Renal pelvis (tissue), 4 donors: Measurements from ENCODE around the gene FOXS1. TPM values are rescaled to one million over a fixed set of nuclear protein-coding genes. Genes with fewer than 3 reads are reported as not detected.
A peak's percentile ranks its signal among the peaks of the same experiment; 100 is the strongest.
"Not testable (repeated sequence)": the region's sequence is repeated elsewhere in the genome, so short reads cannot be mapped to it uniquely, and the experiment has no call there.

Source experiments
- DNase-seq: peaks from one replicate; pipeline ENCODE4 v3.0.0-alpha.2; 2013
- polyA plus RNA-seq, 3 donors: library from polyadenylated mRNA; unstranded; fragments of 120-200 nt; gene quantifications; one replicate each; pipeline ENCODE4 v1.2.1, GENCODE V29; 2013; ENCODE audit not compliant: insufficient read length in 3 of 3

Gene FOXS1
- polyA plus RNA-seq, 3 donors: 7.6 to 9.2 (median 8.0) TPM

DNA sequence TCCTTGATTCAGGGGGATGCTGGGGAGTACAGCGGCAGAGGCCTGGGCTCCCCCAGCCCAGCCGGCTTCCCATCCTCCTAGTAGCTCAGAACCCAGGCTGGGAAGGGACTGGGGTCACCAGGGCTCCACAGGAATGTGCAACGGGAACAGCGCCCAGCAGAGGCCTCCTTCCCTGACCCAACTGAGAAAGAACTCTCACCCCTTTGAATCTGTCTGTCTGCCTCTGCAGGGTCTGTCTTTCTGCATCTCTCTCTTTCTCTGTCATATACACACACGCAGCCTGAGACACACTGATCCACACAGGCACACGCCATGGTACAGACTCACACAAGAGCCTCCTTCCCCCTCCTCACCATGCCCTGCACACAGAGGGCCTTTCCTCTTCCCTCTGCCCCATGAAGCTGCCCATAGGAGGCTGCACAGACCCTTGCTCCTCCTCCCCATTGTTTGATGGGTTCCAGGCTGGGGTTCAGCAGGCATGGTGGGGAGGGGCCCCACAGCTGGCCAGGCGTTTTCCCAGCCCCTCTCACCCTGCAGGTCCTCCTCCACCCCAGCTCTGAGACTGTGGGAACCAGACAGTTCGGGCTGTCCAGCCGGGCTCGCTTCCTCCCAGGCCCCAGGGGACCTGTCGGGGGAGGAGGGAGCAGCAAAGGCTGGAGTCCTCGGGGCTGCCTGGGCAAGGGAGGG lies 2.8 kb downstream of the FOXS1 start:
- peak; percentile 80 for DNase-seq

DNA sequence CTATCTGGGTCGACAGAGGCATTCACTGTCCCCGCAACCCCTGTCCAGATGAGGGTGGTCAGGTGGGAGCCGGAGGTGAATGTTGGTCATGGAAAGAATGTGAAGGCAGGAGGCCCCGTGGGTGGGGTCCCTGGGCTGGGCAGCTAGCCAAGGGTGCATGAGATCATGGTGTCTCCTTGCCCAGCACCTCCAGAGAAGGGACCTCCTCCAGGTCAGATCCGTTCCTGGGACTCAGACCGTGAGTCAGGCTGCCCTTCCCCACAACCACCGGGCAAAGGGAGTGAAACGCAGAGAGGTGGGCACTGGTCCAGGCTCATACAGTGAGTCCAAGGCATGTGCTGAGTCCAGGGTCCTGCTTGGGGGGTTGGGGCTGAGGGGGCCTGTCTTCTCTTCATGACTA lies 3.5 kb downstream of the FOXS1 start:
- DNase-seq: no peak

DNA sequence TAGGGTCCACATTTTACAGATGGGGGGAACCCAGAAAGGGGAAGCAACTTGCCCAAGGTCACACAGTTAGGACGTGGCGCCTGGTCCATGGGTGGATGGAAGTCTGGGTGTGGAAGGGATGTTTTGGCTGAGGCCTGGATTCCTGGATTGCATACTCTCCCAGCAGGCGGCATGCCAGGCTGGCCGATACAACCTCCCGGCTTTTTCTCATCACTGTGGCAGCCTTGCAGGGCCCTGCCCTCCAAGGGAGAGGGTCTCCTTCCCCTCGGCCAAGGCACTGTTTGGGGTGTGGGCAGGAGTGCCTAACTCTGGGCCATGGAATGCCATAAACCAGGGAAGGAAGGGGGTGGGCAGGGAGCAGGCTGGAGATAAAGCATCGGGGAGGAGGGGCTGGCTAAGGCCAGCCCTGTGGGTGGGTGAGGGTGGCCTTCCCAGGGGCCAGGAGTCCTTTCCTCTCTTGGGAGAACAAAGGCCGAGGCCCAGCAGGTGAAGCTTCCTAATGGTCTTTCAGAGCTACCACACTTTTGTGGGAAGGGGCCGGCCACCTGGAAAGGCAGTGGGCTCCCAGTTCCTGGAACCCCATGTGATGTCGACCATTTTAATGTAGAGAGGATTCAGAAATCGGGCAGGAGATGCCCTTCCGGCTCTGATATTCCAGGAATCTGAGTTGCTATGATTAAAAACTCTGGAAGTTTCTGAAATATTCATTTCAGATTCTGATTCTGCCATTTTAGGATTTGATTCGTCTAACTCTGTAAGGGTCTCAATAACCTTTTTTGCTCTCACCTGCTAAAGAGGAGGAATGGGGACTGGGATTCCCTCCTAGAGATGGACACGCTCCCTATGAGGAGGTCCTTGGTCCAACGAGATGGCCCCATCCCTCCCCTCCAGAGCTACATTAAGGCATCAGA lies 4.2 kb downstream of the FOXS1 start:
- no peak for DNase-seq

DNA sequence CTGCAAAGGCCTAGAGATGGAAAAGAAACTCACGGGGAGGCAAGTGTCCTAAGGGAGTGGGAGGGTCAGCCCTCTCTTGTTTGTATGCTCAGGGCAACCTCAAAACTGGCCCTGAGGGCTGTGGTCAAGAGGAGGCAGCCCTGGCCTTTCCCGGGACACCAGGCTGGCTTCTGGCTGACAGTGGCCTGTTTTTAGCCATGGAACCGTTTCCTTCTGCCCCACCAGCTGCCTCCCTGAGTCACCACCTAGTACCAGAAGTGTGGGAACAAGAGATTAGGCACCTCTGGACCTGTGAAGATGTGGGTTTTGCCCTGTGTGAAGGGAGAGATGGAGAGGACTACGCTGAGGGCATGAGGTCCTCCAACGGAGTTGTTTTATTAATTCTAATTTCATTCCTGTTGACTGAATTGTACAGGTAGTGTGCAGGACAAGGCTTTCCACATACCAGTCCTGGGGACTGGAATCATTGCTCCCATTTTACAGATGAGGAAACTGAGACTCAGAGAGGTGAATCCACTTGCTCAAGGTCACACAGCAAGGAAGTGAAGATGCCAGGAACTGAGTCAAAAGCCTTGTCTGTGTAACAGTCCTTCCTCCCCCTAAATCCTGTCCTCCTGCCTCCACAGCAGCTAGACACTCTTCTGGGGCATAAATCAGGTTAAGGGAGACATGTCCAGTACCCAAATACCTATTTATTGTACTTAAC lies 5.5 kb downstream of the FOXS1 start:
- no peak for DNase-seq

DNA sequence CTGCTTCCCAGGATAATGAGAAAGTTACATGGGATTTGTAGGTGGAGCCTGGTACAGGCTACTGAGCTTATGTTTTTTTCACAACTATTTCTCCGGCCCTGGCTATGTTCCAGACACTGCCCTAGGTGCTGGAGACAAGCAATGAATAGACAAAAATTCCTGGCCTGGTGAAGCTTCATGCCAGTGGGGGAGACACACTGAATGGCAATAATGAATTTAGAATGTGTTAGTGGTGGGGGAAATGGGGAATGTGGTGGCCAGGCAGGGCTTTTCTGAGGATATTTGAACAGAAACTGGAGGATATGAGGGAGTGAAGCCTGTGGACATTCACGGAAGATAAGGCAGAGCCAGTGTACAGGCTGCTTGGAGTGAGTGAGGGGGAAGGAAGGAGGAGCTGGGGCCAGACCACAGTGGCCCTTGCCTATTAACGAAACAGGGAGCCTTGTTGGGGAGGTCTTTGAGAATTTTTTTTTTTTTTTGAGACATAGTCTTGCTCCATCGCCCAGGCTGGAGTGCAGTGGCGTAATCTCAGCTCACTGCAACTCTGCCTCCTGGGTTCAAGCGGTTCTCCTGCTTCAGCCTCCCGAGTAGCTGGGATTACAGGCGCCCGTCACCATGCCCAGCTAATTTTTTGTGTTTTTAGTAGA lies 6.6 kb downstream of the FOXS1 start:
- no peak for DNase-seq

DNA sequence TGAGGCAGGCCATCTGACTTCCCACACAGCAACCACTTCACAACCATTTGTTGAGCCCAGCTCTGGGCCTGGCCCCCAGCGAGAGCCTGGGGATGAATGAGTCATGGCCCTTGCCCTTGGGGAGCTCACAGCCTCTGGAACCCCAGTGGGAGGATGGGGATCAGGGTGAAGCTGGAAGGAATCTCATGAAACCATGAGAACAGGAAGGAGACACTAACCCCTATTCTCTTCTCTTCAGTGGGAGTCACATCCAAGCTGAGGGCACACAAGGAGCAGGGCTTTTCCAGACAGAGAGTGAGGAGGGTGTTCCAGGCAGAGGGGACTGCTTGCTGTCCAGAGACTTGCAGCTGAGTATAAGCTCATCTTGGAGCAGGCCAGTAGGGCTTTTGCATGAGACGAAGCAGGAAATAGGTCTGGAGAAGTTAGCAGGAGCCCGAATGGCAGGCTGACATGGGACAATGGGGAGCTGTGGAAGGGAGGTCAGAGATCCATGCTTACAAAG lies 7.5 kb downstream of the FOXS1 start:
- DNase-seq: no peak

DNA sequence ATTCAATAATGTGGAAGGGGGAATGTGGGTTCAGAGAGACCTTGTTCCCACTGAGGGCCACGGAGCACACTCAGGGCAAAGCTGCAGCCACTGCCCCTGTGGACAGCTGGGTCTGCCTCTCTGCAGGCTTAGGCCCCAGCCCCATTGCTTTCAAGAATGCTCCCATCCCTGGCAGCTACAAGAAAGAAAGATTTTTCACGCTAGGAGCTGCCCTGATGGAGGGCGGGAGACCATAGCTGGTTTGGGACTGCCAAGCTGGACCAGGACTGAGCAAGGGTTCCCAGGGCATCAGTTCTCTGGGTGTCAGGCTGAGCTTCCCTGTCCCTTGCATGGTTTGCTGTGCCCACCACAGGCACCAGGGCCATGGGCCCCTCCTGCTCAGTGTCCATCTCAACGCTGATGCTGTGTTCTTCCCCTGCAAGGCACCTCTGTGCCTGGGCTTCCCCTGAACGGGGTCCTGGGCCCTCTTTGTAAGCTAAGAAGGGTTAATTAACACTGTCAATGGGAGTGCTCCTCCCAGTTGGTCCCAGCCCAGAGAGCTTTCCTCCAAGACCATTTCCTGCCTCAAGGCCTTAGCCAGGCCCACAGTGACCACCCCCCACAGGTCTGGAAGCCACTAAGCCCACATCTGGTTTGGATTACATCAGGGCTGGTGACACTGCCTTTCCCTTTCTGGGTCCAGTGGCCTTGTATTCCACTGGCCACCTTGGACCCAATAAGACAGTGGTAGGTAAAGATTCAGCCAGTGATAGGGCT lies 8.4 kb downstream of the FOXS1 start:
- DNase-seq: no peak

DNA sequence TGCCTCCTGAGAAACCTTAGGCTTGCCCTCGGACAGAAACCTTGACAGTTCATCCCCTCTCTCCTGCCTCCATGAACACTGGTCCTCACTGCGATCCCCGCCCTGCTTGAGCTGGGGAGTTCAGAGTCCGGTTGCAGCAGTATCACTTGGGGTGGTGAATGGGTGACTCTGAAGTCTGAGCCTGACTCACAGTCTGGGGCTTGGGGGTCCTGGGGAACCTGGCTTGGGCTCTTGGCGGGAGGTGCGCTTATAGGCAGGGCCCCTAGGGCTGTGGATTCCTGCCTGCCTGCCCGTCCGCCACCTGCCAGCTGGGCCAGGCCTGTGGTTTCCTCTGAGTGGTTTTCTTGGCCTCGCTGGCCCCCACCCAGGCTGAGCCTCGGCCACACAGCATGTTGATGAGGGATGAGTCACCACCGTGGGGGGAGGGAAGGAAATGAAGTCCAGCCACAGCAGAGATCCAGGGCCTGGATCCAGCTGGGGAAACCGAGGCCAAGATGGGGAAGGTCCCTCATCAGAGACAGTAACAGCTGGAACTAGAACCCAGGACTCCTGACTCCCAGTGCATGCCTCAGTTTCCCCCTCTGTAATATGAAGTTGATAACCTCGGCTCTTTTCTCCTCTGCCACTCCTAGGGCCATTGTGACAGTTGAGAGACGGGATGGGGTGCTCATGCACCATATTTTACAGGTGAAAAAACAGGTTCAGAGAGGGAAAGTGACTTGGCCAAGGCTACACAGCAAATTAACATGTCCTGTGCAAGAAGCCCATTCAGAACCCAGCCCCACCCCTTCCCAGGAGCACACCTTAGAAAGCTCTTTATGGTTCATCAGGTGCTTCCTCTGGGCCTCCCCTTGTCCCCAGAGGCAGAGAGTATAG lies 9.2 kb downstream of the FOXS1 start:
- DNase-seq: no peak

DNA sequence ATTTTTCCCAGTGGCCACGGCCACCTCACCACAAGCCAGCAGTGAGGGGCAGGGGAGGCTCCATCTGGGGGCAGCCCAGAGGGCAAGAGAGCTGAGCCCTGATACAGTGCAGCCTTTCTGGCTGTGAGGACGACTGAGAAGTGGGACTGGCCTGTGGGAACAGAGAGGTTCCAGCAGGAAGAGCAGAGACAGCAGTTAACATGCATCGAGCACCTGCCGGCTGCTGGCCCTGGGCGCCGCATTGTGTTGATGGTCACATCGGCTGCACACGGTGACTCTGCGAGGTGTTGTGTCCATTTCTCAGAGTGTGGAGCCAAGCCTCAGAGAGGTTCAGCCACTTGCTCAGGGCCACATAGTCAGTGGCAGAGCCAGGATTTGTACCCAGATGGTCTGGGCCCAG lies 9.8 kb downstream of the FOXS1 start:
- no peak for DNase-seq

DNA sequence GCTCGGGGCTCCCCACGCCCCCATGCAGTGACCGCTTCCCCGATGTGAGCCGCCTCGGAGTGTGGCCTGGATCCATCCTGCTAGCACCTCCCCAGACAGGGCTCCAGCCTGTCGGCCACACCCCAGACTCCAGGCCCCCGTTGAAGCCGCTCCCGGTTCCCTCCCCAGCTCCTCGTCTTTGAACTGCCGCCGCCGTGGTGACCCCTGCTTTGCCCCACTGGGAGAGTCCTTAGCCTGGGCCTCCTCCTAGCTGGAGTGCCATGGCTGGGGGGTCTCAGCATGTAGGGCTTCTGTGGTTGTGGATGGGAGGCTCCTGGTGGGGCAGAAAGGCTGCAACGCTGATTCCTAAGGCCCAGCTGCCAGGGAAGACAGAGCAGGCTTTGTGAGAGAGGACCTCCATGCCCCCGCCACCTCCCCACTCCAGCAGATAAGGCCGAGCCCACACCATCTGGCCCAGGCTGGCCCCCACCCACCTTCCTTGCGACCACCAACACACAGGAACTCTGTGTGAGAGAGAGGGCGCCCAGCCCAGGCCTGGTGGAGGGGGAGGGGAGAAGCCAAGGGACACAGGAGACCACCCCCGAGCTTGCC lies 11.4 kb downstream of the FOXS1 start:
- DNase-seq: no peak

DNA sequence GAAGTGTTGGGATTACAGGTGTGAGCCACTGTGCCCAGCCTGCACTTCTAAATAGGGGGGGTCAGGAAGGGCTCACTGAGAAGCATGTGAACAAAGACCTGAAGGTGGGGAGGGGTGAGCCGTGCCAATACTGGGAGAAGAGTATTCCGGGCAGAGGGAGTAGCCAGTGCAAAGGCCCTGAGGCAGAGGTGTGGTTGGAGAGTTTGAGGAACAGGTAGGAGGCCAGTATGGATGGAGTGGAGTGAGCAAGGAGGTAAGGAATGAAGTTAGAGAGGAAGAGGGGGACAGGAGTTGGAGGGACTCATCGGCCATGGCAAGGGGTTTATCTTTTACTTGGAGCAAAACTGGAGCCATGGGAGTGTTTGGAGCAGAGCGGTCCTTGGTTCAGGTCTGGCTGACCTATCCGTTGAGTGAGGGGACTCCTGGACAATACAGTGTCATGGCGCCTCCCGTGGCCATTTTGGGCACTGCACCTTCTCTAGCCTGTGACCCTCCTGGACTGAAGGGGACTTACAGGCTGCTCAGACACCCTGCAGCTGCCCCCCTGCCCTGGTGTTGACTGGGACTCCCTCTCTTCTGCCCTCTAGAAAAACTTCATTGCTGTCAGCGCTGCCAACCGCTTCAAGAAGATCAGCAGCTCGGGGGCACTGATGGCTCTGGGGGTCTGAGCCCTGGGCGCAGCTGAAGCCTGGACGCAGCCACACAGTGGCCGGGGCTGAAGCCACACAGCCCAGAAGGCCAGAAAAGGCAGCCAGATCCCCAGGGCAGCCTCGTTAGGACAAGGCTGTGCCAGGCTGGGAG lies 12.1 kb downstream of the FOXS1 start:
- peak; percentile 56 for DNase-seq

DNA sequence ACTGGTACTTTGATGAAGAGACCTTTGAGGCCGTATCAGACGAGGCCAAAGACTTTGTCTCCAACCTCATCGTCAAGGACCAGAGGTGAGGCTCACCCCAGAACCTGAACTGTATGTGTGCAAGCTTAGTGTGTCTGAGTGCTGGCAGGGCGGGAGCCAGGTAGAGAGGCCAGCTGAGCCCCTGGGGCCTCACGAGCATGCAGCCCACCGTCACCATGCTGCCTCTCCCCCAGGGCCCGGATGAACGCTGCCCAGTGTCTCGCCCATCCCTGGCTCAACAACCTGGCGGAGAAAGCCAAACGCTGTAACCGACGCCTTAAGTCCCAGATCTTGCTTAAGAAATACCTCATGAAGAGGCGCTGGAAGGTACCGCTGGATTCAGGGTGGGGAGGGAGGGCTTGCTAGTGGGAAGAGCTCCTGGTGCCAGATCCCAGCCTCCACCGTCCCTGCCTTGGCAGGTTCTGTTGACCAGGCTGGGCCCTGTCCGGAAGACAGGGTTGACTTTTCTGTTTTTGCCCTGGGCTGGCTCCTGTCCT lies 13.6 kb downstream of the FOXS1 start:
- no peak for DNase-seq

DNA sequence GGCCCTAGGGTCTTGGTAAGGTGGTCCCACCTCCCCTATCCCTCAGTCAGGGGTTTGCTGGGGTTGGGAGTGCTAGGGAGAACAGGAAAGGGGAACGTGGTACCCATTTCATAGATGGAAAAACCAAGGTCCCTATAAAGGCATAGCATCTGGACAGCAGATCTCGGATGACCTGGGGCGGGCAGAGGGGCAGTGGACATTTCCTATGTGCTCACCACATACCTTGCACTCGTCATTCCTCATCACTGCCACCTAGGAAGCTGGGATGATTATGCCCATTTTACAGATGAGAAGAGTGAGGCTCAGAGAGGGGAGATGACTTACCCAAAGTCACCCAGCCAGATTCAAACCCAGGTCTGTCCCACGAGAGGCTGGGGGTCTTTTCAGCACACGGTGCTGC lies 14.2 kb downstream of the FOXS1 start:
- no peak for DNase-seq

DNA sequence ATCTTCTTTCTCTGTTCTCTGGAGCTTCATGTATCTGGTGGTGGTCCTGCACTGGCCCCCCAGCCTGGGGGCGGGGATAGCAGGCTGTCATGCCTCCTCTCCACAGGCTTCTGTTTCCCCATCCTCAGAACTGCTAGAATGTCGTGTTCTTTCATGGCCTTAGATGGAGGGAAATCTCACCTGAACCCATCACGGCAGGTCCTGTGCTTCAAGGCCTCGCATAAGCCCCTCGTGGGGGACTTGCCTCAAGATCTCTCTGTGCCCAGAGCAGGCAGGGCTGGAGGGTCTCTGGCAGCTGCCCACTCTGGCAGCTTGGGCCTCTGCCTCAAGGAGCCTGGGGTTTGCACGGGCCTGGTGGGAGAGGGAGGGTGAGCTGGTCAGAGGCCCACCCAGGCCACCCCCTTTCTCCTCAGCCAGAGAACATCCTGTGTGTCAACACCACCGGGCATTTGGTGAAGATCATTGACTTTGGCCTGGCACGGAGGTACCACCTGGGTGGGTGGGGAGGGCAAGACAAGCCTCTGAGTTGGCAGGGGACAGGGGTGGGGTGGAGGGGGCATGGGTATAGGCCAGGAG lies 14.9 kb downstream of the FOXS1 start:
- DNase-seq: no peak

DNA sequence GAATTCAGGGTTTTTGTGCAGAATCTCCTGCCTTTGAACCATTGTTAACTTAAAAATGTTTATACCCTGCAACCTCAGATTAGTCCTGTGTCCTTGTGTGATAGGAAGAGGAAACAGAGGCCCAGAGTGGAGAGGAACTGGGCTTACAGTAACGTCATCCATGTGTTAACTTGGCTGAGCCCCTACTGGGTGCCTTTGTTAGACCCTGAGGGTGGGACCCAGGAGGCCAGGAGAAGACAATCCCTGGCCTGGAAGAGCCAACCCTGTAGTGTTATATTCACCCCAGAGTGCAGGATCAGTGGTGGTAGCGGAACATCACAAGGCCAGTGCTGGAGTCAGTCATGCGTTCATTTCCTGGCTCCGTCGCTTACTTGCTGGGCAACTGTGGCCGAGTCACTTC lies 15.7 kb downstream of the FOXS1 start:
- DNase-seq: no peak

DNA sequence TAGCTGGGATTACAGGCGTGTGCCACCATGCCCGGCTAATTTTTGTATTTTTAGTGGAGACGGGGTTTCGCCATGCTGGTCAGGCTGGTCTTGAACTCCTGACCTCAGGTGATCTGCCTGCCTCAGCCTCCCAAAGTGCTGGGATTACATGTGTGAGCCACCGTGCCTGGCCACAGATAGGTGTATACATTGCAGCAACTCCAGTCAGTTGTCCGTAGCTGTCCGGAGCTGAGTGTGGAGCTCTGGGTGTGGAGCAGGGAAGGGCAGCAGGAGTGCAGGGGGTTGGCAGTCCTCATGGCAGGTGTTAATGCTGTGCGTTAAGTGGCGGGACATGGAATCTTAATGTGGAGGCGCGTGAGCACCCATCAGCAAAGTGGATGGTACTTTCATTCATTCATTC lies 17.4 kb downstream of the FOXS1 start:
- not testable (repeated sequence) for DNase-seq

DNA sequence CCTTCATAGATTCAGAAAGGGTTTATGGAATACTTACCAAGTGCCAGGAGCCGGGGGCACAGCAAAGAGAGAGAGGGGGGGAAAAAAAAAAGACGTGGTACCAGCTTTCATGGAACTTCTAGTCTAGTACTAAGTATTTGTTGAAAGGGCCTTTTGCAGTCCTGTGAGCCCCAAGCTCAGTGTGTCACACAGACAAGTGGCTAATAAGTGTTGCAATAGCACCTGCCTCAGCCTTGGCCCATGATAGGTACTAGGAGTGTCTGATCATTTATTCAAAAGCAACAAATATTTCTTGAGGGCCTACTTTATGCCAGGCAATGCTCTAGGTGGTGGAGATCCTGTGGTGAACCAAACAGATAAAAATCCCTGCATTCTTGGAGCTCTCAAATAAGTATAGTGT lies 18.3 kb downstream of the FOXS1 start:
- DNase-seq: no peak

DNA sequence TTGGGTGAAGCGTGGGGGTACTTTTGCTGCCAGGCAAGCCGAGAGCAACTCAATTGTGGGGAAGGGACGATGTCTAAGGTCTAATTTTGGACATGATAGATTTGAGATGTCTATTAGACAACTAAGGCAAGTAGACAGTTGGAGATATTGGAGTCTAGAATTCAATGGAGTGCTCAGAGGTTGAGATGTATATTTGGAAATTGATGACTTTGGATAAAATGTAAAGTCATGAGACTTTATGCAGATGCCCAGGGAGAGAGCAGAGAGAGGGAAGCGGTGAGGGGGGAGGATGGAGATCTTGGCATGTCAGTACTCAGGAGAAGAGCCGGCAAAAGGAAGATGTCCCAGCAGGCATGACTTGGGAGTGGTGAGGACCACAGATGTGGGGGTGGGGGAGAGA lies 19.3 kb downstream of the FOXS1 start:
- DNase-seq: no peak
